Fibroblast of lung (primary cell): Measurements from ENCODE around the gene MXD1.

Source experiments
- EZH2 ChIP-seq: IDR thresholded peaks from 2 replicates; pipeline ENCODE4 v1.5.1; 2012; ENCODE audit warnings: low read length, control low read depth, mild to moderate bottlenecking; ENCODE audit errors: missing control alignments
- TF ChIP-seq, protein P1 (sequence below), 2 donors: IDR thresholded peaks in 1 of 2; conservative IDR thresholded peaks in 1 of 2; 1 replicate in 1 of 2; 2 replicates in 1 of 2; pipeline ENCODE4 v1.5.1; 2011 to 2012; ENCODE audit warnings: low read length in 2 of 2, control low read depth in 1 of 2, inconsistent platforms in 1 of 2, low read depth in 1 of 2, mild to moderate bottlenecking in 1 of 2

DNA sequence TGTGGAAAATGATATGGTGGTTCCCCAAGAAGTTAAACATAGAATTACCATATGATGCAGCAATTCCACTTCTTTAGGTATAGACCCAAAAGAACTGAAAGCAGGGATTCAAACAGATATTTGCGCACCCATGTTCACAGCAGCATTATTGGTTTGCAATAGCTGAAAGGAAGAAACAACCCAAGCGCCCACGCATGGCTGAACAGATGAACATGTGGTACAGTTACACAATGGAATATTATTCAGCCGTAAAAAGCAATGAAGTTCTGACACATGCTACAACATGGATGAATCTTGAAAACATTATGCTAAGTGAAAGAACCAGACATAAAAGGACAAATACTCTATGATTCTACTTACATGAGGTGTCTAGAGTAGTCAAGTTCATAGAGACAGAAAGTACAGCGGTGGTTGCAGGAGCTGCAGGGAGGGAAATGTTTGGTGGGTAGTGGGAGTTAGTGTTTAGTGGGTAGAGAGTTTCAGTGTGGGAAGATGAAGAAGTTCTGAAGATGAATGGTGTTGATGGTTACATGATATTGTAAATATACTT, 73.3 kb downstream of the MXD1 start:
- TF ChIP-seq, protein P1, sequence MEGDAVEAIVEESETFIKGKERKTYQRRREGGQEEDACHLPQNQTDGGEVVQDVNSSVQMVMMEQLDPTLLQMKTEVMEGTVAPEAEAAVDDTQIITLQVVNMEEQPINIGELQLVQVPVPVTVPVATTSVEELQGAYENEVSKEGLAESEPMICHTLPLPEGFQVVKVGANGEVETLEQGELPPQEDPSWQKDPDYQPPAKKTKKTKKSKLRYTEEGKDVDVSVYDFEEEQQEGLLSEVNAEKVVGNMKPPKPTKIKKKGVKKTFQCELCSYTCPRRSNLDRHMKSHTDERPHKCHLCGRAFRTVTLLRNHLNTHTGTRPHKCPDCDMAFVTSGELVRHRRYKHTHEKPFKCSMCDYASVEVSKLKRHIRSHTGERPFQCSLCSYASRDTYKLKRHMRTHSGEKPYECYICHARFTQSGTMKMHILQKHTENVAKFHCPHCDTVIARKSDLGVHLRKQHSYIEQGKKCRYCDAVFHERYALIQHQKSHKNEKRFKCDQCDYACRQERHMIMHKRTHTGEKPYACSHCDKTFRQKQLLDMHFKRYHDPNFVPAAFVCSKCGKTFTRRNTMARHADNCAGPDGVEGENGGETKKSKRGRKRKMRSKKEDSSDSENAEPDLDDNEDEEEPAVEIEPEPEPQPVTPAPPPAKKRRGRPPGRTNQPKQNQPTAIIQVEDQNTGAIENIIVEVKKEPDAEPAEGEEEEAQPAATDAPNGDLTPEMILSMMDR (conservative IDR thresholded peaks at IDR 0.05 in 1 of 2, IDR thresholded peaks at IDR 0.05 in 1 of 2; ENCODE audit: low read depth in 1 of 2, low read length in 2 of 2): no peak
- TF ChIP-seq EZH2: no peak
